Stimulated activated naive B cell treated with anti-CD40 and anti-IgM and Interleukin-4, amounts not matched to agents 10 μg/mL and 1 μg/mL and 100 μg/mL, for 72 hours (primary cell): Measurements from ENCODE around the gene WSCD2.

Experiments
- ATAC-seq, 2 donors: fragments of 150-1000 bp; cut with Tn5 transposase; replicated peaks; 2 replicates each; pipeline ENCODE4 v1.10.0; 2021; ENCODE audit warnings: moderate library complexity in 1 of 2
- DNase-seq: peaks from one replicate; pipeline ENCODE4 v3.0.0; 2021
- H3K27ac Mint-ChIP-seq: one replicate; pipeline ENCODE4 v1.8.0; 2022; ENCODE audit warnings: mild to moderate bottlenecking, mixed read lengths
- H3K27me3 Mint-ChIP-seq, 2 donors: one replicate each; pipeline ENCODE4 v1.8.0; 2022; ENCODE audit warnings: mixed read lengths in 2 of 2
- H3K36me3 Mint-ChIP-seq, 2 donors: one replicate each; pipeline ENCODE4 v1.8.0; 2022; ENCODE audit warnings: mixed read lengths in 2 of 2, mild to moderate bottlenecking in 1 of 2
- H3K4me1 Mint-ChIP-seq, 2 donors: one replicate each; pipeline ENCODE4 v1.8.0; 2022; ENCODE audit warnings: mixed read lengths in 2 of 2, mild to moderate bottlenecking in 1 of 2
- H3K4me3 Mint-ChIP-seq, 2 donors: one replicate each; pipeline ENCODE4 v1.8.0; 2022; ENCODE audit warnings: mild to moderate bottlenecking in 2 of 2, mixed read lengths in 2 of 2, moderate library complexity in 1 of 2
- H3K9me3 Mint-ChIP-seq, 2 donors: one replicate each; pipeline ENCODE4 v1.8.0; 2022; ENCODE audit warnings: mixed read lengths in 2 of 2, mild to moderate bottlenecking in 1 of 2

Gene WSCD2

GRCh38 chr12:108099778-108100489 lies 29.2 kb upstream of the WSCD2 start:
- Mint-ChIP-seq H3K27ac (no peak overlapping the region), H3K27me3 (peaks cover 13 to 35% of the 10 kb centered on the region in 2 donors), H3K9me3 (peaks cover 0 to 2% of the 10 kb centered on the region in 2 donors), H3K36me3 (no peaks in the 10 kb centered on the region), H3K4me1 (no peaks in the 10 kb centered on the region), H3K4me3 (no peak overlapping the region)
- DNase-seq (no peak), ATAC-seq (no peak)

GRCh38 chr12:108101605-108102175 lies 27.4 kb upstream of the WSCD2 start:
- Mint-ChIP-seq H3K9me3 (peaks cover 0 to 2% of the 10 kb centered on the region in 2 donors), H3K4me1 (no peaks in the 10 kb centered on the region), H3K27me3 (peaks cover 11 to 35% of the 10 kb centered on the region in 2 donors), H3K4me3 (no peak overlapping the region), H3K27ac (no peak overlapping the region), H3K36me3 (no peaks in the 10 kb centered on the region)
- ATAC-seq (no peak), DNase-seq (no peak)

- no peaks in the 10 kb centered on the region for H3K36me3 Mint-ChIP-seq
- no peaks in the 10 kb centered on the region for H3K4me1 Mint-ChIP-seq
- no peak overlapping the region for H3K27ac Mint-ChIP-seq
- ATAC-seq = peak in 1 of 2 donors; percentile 38
- H3K4me3 Mint-ChIP-seq = no peak overlapping the region
- peaks cover 0 to 2% of the 10 kb centered on the region in 2 donors for H3K9me3 Mint-ChIP-seq
- no peak for DNase-seq
- H3K27me3 Mint-ChIP-seq = peaks cover 11 to 36% of the 10 kb centered on the region in 2 donors
Observed at GRCh38 chr12:108102363-108102762, 26.7 kb upstream of the WSCD2 start.

GRCh38 chr12:108103087-108103486 lies 26.0 kb upstream of the WSCD2 start:
- DNase-seq = no peak
- H3K36me3 Mint-ChIP-seq = no peaks in the 10 kb centered on the region
- no peak overlapping the region for H3K27ac Mint-ChIP-seq
- no peak for ATAC-seq
- H3K4me3 Mint-ChIP-seq = no peak overlapping the region
- H3K27me3 Mint-ChIP-seq = peaks cover 11 to 38% of the 10 kb centered on the region in 2 donors
- no peaks in the 10 kb centered on the region for H3K4me1 Mint-ChIP-seq
- peaks cover 0 to 2% of the 10 kb centered on the region in 2 donors for H3K9me3 Mint-ChIP-seq

- Mint-ChIP-seq H3K27me3 (peaks cover 11 to 36% of the 10 kb centered on the region in 2 donors), H3K4me1 (no peaks in the 10 kb centered on the region), H3K9me3 (peaks cover 0 to 2% of the 10 kb centered on the region in 2 donors), H3K36me3 (no peaks in the 10 kb centered on the region), H3K4me3 (no peak overlapping the region), H3K27ac (no peak overlapping the region)
- DNase-seq (no peak), ATAC-seq (no peak)
Observed at GRCh38 chr12:108103517-108103916, 25.6 kb upstream of the WSCD2 start.

- H3K9me3 Mint-ChIP-seq = peaks cover 0 to 2% of the 10 kb centered on the region in 2 donors
- DNase-seq (no peak), ATAC-seq (no peak)
- no peaks in the 10 kb centered on the region for H3K36me3 Mint-ChIP-seq
- no peak overlapping the region for H3K27ac Mint-ChIP-seq
- peaks cover 9 to 28% of the 10 kb centered on the region in 2 donors for H3K27me3 Mint-ChIP-seq
- no peaks in the 10 kb centered on the region for H3K4me1 Mint-ChIP-seq
- no peak overlapping the region for H3K4me3 Mint-ChIP-seq
Observed at GRCh38 chr12:108104657-108105056, 24.4 kb upstream of the WSCD2 start.

GRCh38 chr12:108106599-108106998 lies 22.5 kb upstream of the WSCD2 start:
- H3K9me3 Mint-ChIP-seq = peaks cover 0 to 2% of the 10 kb centered on the region in 2 donors
- no peak overlapping the region for H3K4me3 Mint-ChIP-seq
- H3K27me3 Mint-ChIP-seq = peaks cover 5 to 15% of the 10 kb centered on the region in 2 donors
- no peak overlapping the region for H3K27ac Mint-ChIP-seq
- H3K4me1 Mint-ChIP-seq = no peaks in the 10 kb centered on the region
- ATAC-seq = no peak
- H3K36me3 Mint-ChIP-seq = no peaks in the 10 kb centered on the region
- DNase-seq = no peak

GRCh38 chr12:108107293-108107692 lies 21.8 kb upstream of the WSCD2 start:
- ATAC-seq = no peak
- Mint-ChIP-seq H3K27ac (no peak overlapping the region), H3K36me3 (no peaks in the 10 kb centered on the region), H3K27me3 (peaks cover 8 to 22% of the 10 kb centered on the region in 2 donors), H3K9me3 (peaks cover 0 to 2% of the 10 kb centered on the region in 2 donors), H3K4me3 (no peak overlapping the region), H3K4me1 (no peaks in the 10 kb centered on the region)
- no peak for DNase-seq

- DNase-seq = no peak
- Mint-ChIP-seq H3K27me3 (peaks cover 12 to 23% of the 10 kb centered on the region in 2 donors), H3K4me3 (no peak overlapping the region), H3K4me1 (no peaks in the 10 kb centered on the region), H3K36me3 (no peaks in the 10 kb centered on the region), H3K27ac (no peak overlapping the region), H3K9me3 (no peaks in the 10 kb centered on the region)
- no peak for ATAC-seq
Observed at GRCh38 chr12:108109504-108109903, 19.6 kb upstream of the WSCD2 start.

- H3K27ac Mint-ChIP-seq = no peak overlapping the region
- H3K4me1 Mint-ChIP-seq = peaks cover 3 to 4% of the 10 kb centered on the region in 2 donors
- ATAC-seq (no peak), DNase-seq (no peak)
- H3K4me3 Mint-ChIP-seq = no peak overlapping the region
- H3K27me3 Mint-ChIP-seq = peaks cover 12 to 23% of the 10 kb centered on the region in 2 donors
- no peaks in the 10 kb centered on the region for H3K36me3 Mint-ChIP-seq
- peaks cover 0 to 2% of the 10 kb centered on the region in 2 donors for H3K9me3 Mint-ChIP-seq
Observed at GRCh38 chr12:108109954-108110353, 19.1 kb upstream of the WSCD2 start.

GRCh38 chr12:108110844-108111243 lies 18.2 kb upstream of the WSCD2 start:
- H3K4me3 Mint-ChIP-seq = no peak overlapping the region
- DNase-seq (no peak), ATAC-seq (no peak)
- H3K27me3 Mint-ChIP-seq = peaks cover 12 to 23% of the 10 kb centered on the region in 2 donors
- peaks cover 0 to 2% of the 10 kb centered on the region in 2 donors for H3K9me3 Mint-ChIP-seq
- H3K4me1 Mint-ChIP-seq = peaks cover 4 to 13% of the 10 kb centered on the region in 2 donors
- no peaks in the 10 kb centered on the region for H3K36me3 Mint-ChIP-seq
- no peak overlapping the region for H3K27ac Mint-ChIP-seq

GRCh38 chr12:108112832-108113556 lies 16.1 kb upstream of the WSCD2 start:
- DNase-seq (no peak), ATAC-seq (no peak)
- Mint-ChIP-seq H3K4me3 (no peak overlapping the region), H3K27me3 (peaks cover 12 to 17% of the 10 kb centered on the region in 2 donors), H3K9me3 (peaks cover 0 to 2% of the 10 kb centered on the region in 2 donors), H3K36me3 (no peaks in the 10 kb centered on the region), H3K4me1 (peaks cover 10 to 18% of the 10 kb centered on the region in 2 donors), H3K27ac (no peak overlapping the region)

- Mint-ChIP-seq H3K4me3 (no peak overlapping the region), H3K9me3 (peaks cover 0 to 2% of the 10 kb centered on the region in 2 donors), H3K4me1 (peaks cover 14 to 25% of the 10 kb centered on the region in 2 donors), H3K27me3 (peaks cover 16 to 31% of the 10 kb centered on the region in 2 donors), H3K27ac (no peak overlapping the region), H3K36me3 (no peaks in the 10 kb centered on the region)
- ATAC-seq (peak; percentile 60 to 64), DNase-seq (peak; percentile 19)
Observed at GRCh38 chr12:108115123-108116121, 13.7 kb upstream of the WSCD2 start.
